HG02870 (cell line): ENCODE results near the gene CLDN10.
A peak's percentile ranks its signal among the peaks of the same experiment; 100 is the strongest.
"Not testable (repeated sequence)": the region's sequence is repeated elsewhere in the genome, so short reads cannot be mapped to it uniquely, and the experiment has no call there.

ENCODE experiments used
- ATAC-seq: cut with Tn5 transposase; IDR thresholded peaks from one replicate; pipeline ENCODE4 v1.9.1; 2021; ENCODE audit warnings: mild to moderate bottlenecking, moderate library complexity; ENCODE audit not compliant: unreplicated experiment

Gene CLDN10

DNA sequence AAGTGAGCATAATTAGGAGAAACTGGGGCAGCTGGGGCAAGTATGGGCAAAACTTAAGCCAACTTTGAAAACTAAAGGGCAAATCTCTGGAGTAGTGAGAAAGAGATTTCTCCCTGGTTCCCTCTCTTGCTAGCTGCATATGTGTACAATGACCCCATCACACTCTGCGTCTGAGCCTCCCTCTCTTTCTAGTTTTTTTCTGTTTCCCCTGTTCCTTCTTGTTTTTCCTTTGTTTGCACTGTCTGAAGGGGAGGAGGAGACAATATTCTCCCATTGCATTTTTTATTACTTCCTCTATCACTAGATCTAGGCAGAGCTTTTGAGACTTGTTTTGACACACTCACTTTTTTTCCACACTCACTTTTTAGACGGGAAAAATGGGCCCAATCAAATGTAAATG lies 11.2 kb upstream of the CLDN10 start:
- no peak for ATAC-seq

DNA sequence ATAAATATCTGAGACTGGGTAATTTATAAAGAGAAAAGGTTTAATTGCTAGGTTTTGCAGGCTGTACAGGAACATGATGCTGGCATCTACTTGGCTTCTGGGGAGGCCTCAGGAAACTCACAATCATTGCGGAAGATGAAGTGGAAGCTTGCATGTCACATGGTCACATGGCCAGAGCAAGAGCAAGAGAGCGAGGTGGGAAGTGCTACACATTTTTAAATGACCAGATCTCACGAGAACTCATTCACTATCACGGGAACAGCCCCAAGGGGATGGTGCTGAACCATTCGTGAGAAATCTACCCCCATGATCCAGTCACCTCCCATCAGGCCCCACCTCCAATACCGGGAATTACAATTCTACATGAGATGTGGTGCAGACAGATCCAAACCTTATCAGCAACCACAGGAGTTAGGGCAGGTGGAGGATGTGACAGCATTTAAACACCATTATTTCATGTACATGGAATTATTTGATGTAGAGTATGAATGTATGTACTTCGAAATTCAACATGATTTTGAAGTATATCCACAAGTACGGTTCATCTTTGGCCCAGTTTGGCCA lies 10.5 kb upstream of the CLDN10 start:
- no peak for ATAC-seq

DNA sequence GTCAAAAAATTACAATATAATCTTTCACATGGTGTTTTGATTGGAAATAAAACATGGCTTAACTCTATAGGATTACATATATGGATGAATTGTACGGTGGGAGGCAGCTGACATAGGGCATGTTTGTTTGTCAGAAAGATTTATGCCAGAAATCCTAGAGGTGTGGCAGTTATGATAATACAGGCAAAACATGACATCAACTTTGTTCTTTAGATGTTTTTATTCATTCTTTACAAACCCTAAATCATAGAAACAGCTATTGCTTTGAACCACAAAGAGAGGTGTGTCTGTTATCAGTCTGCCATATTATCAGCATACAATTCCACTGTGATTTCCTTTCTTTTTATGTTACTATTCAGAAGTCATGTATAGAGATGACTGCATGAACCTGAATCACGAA lies 8.2 kb upstream of the CLDN10 start:
- ATAC-seq = no peak

DNA sequence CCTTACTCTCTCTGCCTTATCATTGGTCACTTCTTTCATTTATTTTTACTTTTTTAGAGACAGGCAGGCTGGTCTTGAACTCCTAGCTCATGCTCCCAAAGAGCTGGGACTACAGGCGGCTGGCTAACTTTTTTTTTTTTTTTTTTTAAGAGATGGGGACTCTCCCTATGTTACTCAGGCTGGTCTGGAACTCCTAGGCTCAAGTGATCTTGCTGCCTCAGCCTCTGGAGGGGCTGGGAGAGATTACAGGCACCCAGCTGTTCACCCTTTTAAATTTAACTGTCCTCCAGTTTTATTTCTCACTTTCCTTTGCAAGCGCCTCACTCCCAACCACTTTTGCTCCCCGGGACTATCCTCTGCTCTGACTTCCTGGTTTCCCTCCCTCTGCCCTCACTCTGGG lies 5.6 kb upstream of the CLDN10 start:
- no peak for ATAC-seq

DNA sequence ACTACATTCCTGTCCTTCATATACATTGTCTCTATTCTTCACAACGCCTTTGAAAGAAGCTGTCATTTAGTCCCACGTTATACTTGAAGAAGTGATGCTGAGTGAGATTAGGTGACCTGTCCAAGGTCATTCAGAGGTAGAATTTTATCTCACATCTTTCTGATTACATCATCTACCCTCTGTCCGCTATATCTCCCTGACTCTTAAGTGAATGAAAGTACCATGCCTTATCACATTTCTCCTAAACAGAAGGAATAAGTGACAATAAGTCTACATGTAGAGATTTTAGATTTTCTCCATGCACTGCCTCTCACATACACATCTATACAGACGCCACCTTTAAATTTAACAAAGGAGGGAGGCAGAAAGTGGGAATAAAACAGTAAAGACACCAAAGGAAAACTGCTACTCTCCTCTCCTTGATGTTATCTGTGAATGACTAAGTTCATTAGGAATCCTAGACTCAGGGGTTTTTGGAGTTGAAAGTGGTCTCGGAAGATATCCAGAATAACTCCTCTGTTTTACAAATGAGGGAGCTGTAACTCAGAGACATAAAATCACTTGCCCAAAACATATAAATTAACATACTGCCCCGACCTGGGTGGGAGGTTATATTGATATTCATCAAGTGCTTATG lies 4.9 kb upstream of the CLDN10 start:
- no peak for ATAC-seq

DNA sequence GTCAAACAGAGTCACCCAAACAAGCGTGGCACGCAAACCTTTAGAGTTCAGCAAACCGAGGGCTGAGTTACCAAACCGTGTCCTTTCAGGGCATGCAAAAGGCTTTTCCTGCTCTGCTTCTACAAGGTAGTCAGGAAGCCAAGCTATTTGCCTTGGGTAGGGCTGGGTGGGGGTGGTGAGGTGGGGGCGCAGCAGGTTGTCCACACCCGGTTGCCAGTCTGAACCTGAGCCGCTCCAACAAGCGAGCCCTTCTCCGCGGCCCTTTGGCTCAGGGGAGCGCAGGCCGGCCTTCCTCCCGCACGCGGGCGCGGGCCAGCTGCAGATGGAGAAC lies 347 bp upstream of the CLDN10 start:
- ATAC-seq = no peak

DNA sequence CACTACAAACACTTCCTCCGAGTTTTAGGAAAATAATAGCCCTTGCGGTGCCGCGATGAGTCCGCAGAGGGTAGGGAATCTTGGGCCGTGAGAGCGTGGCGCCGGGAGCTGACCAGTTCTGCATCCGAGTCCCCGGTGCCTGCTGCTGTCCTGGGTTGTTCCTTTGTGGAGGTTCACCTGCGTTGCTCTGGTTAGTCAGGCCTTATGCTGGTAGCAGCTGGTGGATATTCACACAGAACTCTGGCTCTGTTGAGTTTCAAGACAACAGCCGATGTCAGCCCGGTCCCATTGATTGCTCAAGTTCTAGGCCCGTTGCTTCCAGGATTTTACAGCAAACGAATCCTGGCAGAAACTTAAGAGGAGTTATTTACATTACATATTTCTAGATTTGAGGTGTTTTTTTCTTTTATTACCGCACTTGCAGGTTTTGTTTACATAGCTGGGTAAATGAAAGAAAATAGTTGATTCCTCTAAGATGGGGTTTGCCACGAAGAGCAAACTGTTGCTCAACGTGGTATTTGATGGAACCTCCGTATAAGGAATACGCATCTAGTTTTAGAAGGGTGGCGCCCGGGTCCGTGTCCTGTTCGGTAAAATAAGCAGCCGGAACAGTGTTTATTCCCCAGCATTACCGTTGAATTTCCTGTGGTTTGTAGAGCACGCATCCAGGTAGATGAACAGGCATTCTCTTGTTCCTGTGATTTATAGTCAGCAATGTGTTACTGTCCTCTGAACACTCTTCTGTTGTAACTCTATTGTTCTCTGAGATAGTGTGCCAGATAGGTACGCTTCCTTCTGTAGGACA lies 1.3 kb downstream of the CLDN10 start:
- ATAC-seq = no peak

DNA sequence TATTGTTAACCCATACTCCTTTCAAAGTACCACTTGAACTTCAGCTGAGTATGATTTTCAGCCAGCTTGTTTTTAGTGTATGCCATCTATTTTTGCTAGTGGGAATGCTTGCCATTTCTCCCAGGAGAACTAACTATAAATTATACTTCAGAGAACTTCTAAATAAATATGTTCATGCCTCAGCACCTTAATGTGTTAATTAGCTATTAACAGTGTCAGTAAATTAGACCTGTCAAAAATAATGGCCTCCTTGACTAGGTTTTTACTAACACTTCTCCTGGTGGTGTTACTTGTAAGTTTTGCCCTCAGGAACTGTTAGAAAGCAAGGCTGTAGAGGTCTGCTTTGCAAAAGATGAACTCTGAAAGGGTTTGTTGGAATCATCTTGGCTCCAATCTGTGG lies 4.5 kb downstream of the CLDN10 start:
- no peak for ATAC-seq

DNA sequence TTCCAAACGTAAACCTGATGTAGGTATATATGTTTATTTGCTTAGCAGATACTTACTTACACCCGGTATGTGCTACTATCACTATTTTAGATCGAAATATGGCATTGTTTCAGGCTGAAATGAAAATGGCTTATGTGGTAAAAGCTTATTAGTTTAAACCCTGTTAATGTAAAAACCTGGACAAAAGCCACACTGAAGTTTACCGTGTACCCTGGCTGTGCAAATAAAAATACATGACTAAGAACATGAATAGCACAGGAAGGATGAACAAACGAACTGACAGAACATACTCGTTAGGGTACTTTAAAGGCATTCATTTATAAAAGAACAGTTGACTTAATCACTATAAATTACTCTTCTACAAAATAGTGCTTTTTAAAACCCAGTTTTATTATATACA lies 6.6 kb downstream of the CLDN10 start:
- no peak for ATAC-seq

DNA sequence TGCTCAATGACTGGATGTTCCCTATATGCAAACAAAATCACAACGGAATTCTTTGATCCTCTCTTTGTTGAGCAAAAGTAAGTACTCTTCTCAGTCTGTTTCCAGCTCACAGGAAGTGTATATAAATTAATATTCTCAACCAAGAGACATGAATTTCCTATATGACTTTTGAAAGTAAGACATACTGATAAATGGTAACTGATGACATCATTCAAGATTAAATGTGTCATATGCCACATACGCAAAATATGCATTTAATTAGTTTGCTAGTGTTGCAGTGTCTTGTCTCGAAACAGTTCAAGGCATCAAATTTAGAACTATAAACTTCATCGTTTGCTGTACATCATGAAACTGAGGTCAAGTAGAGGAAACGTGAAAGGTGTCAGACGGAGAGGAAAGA lies 7.9 kb downstream of the CLDN10 start:
- no peak for ATAC-seq

DNA sequence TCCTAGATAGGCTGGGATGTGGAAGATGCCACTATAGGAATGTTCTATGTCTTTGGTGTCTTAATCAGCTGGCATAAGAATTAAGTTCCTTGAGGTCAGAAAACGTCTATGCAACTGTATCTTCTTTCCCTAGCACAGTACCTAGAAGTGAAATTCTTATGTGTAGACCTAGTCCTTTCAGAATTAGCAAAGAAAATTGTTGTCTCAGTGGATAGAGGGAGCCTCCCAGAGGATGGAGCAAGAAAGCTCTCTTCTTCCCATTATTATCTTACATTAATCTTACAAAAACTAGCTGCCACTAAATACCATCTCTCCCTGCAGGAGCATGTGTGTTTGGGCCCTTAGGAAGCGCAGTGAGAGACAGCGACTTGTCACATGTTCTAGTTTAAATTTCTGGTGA lies 11.6 kb downstream of the CLDN10 start:
- ATAC-seq = no peak

DNA sequence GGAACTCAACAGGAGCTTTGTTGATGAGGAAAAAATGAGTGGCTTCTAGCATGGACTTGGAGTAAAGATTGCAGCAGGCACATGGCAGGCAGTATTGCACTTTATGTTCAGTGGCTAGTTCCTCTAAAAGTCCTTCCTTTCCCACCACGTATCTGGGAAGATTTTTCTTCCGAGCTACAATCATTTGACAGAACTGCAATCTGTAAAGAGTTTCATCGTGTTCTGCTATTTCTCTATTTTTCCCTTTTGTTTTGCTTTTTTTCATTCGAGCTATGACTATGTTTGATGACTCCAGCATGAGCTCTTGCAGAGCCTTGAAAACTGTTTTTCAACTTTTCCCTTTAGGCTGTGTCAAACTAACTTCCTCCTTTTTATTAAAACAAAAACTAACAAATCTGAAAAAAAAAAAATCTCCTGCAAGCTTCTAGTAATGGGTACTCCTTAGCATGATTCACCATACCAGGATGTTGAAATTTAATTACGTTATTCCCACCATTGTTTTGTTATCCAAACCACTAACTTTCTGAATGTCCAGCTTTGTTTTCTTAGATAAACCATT lies 12.3 kb downstream of the CLDN10 start:
- no peak for ATAC-seq

DNA sequence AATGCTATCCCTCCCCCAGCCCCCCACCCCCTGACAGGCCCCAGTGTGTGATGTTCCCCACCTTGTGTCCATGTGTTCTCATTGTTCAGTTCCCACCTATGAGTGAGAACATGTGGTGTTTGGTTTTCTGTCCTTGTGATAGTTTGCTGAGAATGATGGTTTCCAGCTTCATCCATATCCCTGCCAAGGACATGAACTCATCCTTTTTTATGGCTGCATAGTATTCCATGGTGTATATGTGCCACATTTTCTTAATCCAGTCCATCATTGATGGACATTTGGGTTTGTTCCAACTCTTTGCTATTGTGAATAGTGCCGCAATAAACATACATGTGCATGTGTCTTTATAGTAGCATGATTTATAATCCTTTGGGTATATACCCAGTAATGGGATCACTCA lies 13.2 kb downstream of the CLDN10 start:
- not testable (repeated sequence) for ATAC-seq

DNA sequence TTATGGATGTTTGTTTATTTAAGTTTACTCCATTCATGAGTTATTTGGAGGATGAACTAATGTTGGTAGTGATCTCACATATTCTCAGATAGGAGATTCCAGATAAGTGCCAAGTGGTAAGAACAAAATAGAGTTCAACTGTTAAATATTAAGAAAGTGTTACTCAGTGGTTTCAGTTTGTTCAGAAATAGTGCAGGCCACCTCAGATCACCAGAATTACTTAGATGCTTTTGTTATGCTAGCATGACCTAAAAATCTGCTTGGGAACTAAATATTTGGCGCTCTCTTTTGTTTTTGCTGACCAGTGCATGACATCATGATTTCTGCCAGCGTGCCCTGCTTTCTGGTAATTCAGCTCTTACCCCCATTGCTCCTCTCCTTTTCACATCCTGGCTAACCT lies 15.6 kb downstream of the CLDN10 start:
- no peak for ATAC-seq

DNA sequence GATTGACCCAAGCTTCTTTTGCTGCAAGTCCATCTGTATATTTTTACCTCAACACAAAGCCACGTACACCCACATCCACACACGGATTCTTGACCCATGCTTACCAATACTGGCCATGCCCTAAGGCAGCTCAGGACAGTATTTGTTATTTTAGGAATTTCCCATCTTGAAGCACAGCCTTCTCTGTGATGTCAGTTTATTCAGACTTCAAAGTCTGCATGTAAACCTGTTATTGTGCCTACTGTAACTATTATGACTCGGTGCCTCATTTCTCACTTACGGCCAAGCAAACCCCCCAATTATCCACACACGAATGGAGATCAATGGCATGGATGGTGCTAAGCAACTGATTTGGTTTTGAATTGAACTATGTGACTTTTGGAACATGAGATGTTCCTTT lies 17.5 kb downstream of the CLDN10 start:
- no peak for ATAC-seq

DNA sequence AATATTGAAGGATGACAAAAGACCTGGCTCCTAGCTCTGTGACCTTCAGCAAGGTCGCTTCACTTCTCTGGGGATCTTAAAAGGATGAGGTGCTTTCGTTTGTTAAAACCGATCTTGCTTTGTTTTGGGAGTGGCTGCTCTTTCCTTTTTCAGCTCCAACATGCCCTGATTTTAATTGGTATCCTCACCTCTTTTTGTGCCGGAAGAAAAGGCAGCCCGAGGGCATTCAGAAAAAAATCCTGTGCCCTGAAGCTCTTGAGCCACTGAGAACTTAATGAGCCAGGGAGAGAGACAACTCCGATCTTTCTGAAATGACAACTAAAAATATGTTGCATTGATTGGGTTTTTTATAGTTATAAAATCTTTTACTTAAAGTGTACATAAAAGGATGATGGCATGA lies 19.4 kb downstream of the CLDN10 start:
- no peak for ATAC-seq

DNA sequence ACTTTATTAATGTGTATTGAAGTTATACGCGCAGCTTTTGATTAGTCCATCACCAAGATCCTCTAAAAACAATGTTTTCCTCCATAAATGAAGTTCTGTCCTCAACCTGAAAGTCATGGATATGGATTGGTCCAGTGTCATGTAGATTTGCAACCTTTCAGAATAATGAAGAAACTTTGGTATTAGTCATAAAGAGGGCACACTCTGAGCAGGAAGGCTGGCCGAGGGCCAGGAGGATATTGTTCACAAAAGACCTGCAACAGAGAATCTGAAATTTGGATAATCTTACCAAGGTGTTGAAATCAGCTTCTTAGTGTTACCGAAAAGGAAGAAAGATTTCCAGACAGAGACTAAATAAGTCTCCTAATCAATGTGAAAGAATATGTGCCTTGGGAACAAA lies 20.7 kb downstream of the CLDN10 start:
- no peak for ATAC-seq

DNA sequence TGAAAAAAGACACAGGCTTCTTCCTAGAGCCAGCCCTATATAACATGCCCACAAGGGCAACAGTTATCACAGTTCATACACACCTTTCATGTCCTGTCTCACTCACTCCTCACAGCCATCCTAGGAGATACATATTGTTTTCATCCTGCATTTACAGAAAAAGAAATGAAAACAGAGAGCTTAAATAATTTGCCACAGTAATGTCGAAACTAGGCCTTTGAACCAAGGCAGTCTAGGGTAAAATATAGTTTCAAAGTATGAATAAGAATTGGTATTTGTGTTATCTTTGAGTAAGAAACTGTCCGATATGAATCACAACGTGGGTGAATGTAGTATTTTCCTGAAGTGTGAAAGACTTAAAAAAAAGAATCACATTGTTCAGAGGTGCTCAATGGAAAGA lies 26.8 kb downstream of the CLDN10 start:
- peak; percentile 98 for ATAC-seq

DNA sequence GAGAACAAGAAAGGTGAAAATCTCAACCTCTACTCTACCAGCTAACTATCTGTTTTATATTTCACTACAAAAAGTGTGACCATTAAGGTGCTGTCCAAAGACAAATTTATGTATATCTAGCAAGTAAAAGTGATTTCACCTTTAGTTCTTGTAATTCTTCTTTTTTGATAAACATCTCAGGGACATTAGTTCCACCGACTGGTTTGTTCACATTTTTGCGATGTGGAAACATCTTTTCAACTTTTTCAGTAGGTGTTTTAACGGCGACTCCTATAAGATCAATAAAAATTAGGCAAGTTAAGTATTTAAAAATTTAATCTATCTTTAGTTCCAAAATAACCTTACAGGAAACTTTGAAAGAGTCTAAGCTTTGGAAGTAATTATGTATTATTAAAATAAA lies 33.3 kb downstream of the CLDN10 start:
- ATAC-seq = no peak

DNA sequence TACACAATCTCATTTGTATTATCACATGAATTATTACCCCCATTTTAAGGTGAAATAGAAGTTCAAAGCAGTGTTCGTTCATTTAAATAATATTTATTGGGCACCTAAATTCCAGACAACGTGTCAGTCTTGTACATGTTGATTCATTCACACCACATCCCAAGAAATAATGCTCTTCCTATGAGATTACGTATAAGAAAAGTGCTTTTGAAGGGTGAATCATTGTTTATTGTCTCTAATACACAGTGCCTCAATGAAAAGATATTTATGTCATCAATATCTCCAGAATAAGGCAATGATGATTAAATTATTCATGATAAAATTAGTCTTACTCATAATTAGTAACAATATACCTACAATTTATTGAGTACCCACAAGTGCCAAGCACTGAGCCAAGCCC lies 35.6 kb downstream of the CLDN10 start:
- ATAC-seq = no peak

DNA sequence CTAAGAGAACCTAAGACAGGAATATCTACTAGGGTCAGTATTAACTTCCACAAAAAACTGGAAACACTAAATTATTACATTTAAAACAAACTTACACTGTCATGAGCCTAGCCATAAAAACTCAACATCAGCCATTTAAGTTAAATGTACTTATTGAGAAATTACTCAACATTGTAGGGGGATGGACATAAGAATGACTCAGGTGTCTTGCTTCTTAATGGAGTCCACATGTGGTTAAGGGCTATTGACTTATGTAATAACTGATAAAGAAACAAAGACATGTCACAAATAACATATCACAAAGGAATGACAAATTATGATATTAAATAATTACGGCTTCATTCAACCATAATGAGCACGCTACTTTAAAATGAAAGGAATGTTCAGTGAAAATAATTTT lies 36.2 kb downstream of the CLDN10 start:
- ATAC-seq = no peak

DNA sequence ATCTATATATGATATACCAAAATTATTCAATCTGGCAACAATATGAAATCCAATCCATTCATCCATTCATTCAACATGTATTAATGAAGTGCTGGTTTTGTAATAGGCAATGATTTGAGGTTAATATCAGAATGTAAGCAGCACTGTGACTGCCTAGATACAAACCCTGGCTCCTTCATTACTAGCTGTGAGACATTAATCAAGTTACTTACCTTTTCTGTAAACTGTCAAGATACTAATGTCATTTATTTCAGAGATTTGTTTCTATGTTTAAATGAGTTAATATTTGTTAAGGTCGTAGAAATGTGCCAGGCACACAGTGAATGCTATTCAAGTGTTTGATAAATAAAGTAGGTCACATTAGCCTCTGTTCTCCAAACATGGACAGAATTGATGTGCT lies 40.9 kb downstream of the CLDN10 start:
- ATAC-seq = no peak
